GM18870 (cell line): ENCODE data around the gene TMEM141.
"Not testable (repeated sequence)": the region's sequence is repeated elsewhere in the genome, so short reads cannot be mapped to it uniquely, and the experiment has no call there.

ENCODE experiments used
- ATAC-seq: cut with Tn5 transposase; IDR thresholded peaks from one replicate; pipeline ENCODE4 v1.9.1; 2021; ENCODE audit warnings: moderate library complexity; ENCODE audit not compliant: unreplicated experiment

TMEM141 gene

GRCh38 chr9:136755302-136756133 lies 35.6 kb upstream of the TMEM141 start:
- ATAC-seq: not testable (repeated sequence)

- no peak for ATAC-seq
These were observed 35.1 kb upstream of the TMEM141 start for GRCh38 chr9:136756134-136756438.

- no peak for ATAC-seq
These were observed 34.3 kb upstream of the TMEM141 start for GRCh38 chr9:136756836-136757235.

GRCh38 chr9:136757328-136757727 lies 33.8 kb upstream of the TMEM141 start:
- no peak for ATAC-seq

GRCh38 chr9:136757751-136758140 lies 33.4 kb upstream of the TMEM141 start:
- no peak for ATAC-seq

- ATAC-seq: no peak
These were observed 32.1 kb upstream of the TMEM141 start for GRCh38 chr9:136759001-136759400.

GRCh38 chr9:136759436-136760325 lies 31.5 kb upstream of the TMEM141 start:
- ATAC-seq: no peak

GRCh38 chr9:136760424-136760823 lies 30.7 kb upstream of the TMEM141 start:
- ATAC-seq: no peak

- not testable (repeated sequence) for ATAC-seq
These were observed 30.2 kb upstream of the TMEM141 start for GRCh38 chr9:136760834-136761544.

- no peak for ATAC-seq
These were observed 29.6 kb upstream of the TMEM141 start for GRCh38 chr9:136761545-136761981.

GRCh38 chr9:136762221-136762691 lies 28.9 kb upstream of the TMEM141 start:
- ATAC-seq: no peak

- ATAC-seq: no peak
These were observed 28.1 kb upstream of the TMEM141 start for GRCh38 chr9:136762915-136763648.

- no peak for ATAC-seq
These were observed 27.5 kb upstream of the TMEM141 start for GRCh38 chr9:136763649-136764035.

- no peak for ATAC-seq
These were observed 26.7 kb upstream of the TMEM141 start, which contains the start of gene LCN15 for GRCh38 chr9:136764301-136764891. LCN15 (minus strand) TSS chr9:136764518; CDS start chr9:136764488, 30 bp downstream.

GRCh38 chr9:136765041-136765440 lies 26.1 kb upstream of the TMEM141 start:
- no peak for ATAC-seq

- ATAC-seq: not testable (repeated sequence)
These were observed 25.3 kb upstream of the TMEM141 start for GRCh38 chr9:136765745-136766409.

GRCh38 chr9:136766410-136767120 lies 24.6 kb upstream of the TMEM141 start:
- ATAC-seq: not testable (repeated sequence)

GRCh38 chr9:136769710-136770191 lies 21.4 kb upstream of the TMEM141 start:
- ATAC-seq: no peak
